ENCODE results near the gene MYH15. TPM values are rescaled to one million over a fixed set of nuclear protein-coding genes. Genes with fewer than 3 reads are reported as not detected.

MYH15 gene
- total RNA-seq, 2 donors from 2014 or later: 0.07 to 0.15 TPM

DNA sequence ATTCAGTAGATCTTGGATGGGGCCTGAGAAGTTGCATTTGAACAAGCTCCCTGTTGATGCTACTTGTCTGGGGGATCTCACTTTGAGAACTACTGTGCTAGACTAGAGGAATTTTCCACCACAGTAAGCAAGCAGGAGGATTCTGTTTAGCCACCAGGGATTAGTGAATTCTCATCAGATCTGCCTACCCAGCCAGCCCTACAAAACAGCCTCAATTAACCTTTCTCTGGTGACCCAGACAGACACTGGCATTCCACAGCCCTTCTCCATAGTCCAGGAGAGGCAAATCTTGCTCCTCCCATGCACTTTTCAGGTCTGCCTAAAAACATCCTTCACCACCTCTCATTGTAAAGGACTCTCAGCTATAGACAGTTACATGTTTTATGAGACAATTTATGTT lies 16.7 kb upstream of the MYH15 start:
- Histone ChIP-seq H3K4me1 (ENCODE audit: control insufficient read depth, insufficient read depth, low read length) (no peaks in the 10 kb centered on the region), H3K4me3 (ENCODE audit: low read length) (no peak overlapping the region), H3K27ac (ENCODE audit: low read depth, low read length) (no peak overlapping the region), H3K9me3 (ENCODE audit: control insufficient read depth, low read length) (no peaks in the 10 kb centered on the region), H3K27me3 (ENCODE audit: control insufficient read depth, insufficient read depth, low read length, poor library complexity, severe bottlenecking) (no peaks in the 10 kb centered on the region), H3K9ac (ENCODE audit: extremely low read depth, low read length, poor library complexity, severe bottlenecking) (no peak overlapping the region), H3K36me3 (ENCODE audit: control insufficient read depth, insufficient read depth, low read length) (no peaks in the 10 kb centered on the region)
- Mint-ChIP-seq H3K27me3 (ENCODE audit: insufficient read depth) (no peaks in the 10 kb centered on the region), H3K9me3 (no peaks in the 10 kb centered on the region), H3K4me1 (no peaks in the 10 kb centered on the region), H3K27ac (no peak overlapping the region), H3K4me3 (no peak overlapping the region), H3K36me3 (ENCODE audit: low read depth) (no peaks in the 10 kb centered on the region)
- TF ChIP-seq, protein P1, sequence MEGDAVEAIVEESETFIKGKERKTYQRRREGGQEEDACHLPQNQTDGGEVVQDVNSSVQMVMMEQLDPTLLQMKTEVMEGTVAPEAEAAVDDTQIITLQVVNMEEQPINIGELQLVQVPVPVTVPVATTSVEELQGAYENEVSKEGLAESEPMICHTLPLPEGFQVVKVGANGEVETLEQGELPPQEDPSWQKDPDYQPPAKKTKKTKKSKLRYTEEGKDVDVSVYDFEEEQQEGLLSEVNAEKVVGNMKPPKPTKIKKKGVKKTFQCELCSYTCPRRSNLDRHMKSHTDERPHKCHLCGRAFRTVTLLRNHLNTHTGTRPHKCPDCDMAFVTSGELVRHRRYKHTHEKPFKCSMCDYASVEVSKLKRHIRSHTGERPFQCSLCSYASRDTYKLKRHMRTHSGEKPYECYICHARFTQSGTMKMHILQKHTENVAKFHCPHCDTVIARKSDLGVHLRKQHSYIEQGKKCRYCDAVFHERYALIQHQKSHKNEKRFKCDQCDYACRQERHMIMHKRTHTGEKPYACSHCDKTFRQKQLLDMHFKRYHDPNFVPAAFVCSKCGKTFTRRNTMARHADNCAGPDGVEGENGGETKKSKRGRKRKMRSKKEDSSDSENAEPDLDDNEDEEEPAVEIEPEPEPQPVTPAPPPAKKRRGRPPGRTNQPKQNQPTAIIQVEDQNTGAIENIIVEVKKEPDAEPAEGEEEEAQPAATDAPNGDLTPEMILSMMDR (conservative IDR thresholded peaks at IDR 0.05): no peak
- no peak for DNase-seq

DNA sequence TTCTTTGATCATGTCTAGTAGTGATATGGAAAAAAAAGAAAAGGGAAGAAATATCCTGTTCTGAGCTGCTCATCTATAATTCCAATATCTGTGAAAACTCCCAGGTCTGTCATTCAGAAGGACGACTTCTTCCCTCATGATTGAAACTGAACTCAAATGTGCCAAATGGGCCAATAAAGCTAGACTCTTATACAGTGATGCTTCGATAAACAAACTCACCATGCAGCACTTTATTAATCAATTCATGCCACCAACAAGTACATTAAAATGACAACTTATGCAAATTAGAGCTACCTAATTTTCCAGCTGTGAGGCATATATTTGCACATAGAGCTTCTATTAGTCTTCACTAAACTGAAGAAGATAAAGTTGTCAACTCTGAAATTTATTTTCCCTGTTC lies 15.6 kb upstream of the MYH15 start:
- no peak for DNase-seq
- Histone ChIP-seq H3K9me3 (ENCODE audit: control insufficient read depth, low read length) (no peaks in the 10 kb centered on the region), H3K4me1 (ENCODE audit: control insufficient read depth, insufficient read depth, low read length) (no peaks in the 10 kb centered on the region), H3K9ac (ENCODE audit: extremely low read depth, low read length, poor library complexity, severe bottlenecking) (no peak overlapping the region), H3K27ac (ENCODE audit: low read depth, low read length) (no peak overlapping the region), H3K27me3 (ENCODE audit: control insufficient read depth, insufficient read depth, low read length, poor library complexity, severe bottlenecking) (no peaks in the 10 kb centered on the region), H3K36me3 (ENCODE audit: control insufficient read depth, insufficient read depth, low read length) (no peaks in the 10 kb centered on the region), H3K4me3 (ENCODE audit: low read length) (no peak overlapping the region)
- TF ChIP-seq, protein P1 (conservative IDR thresholded peaks at IDR 0.05): no peak
- Mint-ChIP-seq H3K9me3 (no peaks in the 10 kb centered on the region), H3K27me3 (ENCODE audit: insufficient read depth) (no peaks in the 10 kb centered on the region), H3K27ac (no peak overlapping the region), H3K4me1 (no peaks in the 10 kb centered on the region), H3K4me3 (no peak overlapping the region), H3K36me3 (ENCODE audit: low read depth) (no peaks in the 10 kb centered on the region)
- 93 to 100% methylated on average over 1 to 2 of the region's 2 CpGs for WGBS, 2 experiments (ENCODE audit: insufficient coverage in 1 of 2, insufficient read length in 1 of 2)

DNA sequence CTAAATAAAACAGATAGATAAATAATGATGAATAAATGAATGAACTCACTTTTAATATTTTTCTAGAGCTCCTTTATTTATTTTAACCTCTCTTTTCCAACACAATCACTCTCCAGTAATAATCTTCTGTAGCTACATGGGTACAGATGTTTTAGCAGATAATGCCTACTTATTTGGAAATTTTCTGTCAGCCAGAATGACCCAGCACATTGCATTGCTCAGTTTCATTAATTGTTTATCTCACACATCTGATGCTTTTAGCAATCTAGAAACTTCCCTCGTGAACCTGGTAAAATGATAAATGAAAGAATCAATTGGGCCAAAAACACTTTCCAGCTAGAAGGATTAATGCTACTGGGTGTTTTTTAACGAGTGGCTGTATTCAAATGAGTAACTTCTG lies 14.9 kb upstream of the MYH15 start:
- Mint-ChIP-seq H3K4me1 (no peaks in the 10 kb centered on the region), H3K4me3 (no peak overlapping the region), H3K9me3 (no peaks in the 10 kb centered on the region), H3K27ac (no peak overlapping the region), H3K27me3 (ENCODE audit: insufficient read depth) (no peaks in the 10 kb centered on the region), H3K36me3 (ENCODE audit: low read depth) (no peaks in the 10 kb centered on the region)
- DNase-seq: no peak
- Histone ChIP-seq H3K4me1 (ENCODE audit: control insufficient read depth, insufficient read depth, low read length) (no peaks in the 10 kb centered on the region), H3K27ac (ENCODE audit: low read depth, low read length) (no peak overlapping the region), H3K9ac (ENCODE audit: extremely low read depth, low read length, poor library complexity, severe bottlenecking) (no peak overlapping the region), H3K36me3 (ENCODE audit: control insufficient read depth, insufficient read depth, low read length) (no peaks in the 10 kb centered on the region), H3K4me3 (ENCODE audit: low read length) (no peak overlapping the region), H3K27me3 (ENCODE audit: control insufficient read depth, insufficient read depth, low read length, poor library complexity, severe bottlenecking) (no peaks in the 10 kb centered on the region), H3K9me3 (ENCODE audit: control insufficient read depth, low read length) (no peaks in the 10 kb centered on the region)
- WGBS, 2 experiments (ENCODE audit: insufficient coverage in 1 of 2, insufficient read length in 1 of 2): 80 to 92% methylated on average over 1 to 2 of the region's 2 CpGs
- TF ChIP-seq, protein P1 (conservative IDR thresholded peaks at IDR 0.05): no peak
